GM23248 (cell line): Measurements from ENCODE around the gene GRAMD1B. TPM values are rescaled to one million over a fixed set of nuclear protein-coding genes. Genes with fewer than 3 reads are reported as not detected.

ENCODE experiments used
- DNase-seq: peaks from one replicate; pipeline ENCODE4 v3.0.0-alpha.2; 2015
- H2AFZ ChIP-seq: fragments of 200-600 bp; sonication (generic); 2 replicates; pipeline ENCODE4 v1.6.1; 2016; ENCODE audit warnings: antibody characterized with exemption
- H3F3A ChIP-seq: fragments of 200-600 bp; sonication (generic); 2 replicates; pipeline ENCODE4 v1.6.1; 2016; ENCODE audit warnings: mild to moderate bottlenecking, antibody characterized with exemption, mixed run types; ENCODE audit not compliant: insufficient read depth
- H3K27ac ChIP-seq: fragments of 200-600 bp; sonication (generic); 2 replicates; pipeline ENCODE4 v1.5.1; 2016; ENCODE audit warnings: mild to moderate bottlenecking
- H3K27me3 ChIP-seq: fragments of 200-600 bp; sonication (generic); replicated peaks from 2 replicates; pipeline ENCODE4 v1.6.1; 2016; ENCODE audit warnings: mild to moderate bottlenecking; ENCODE audit not compliant: insufficient read depth
- H3K36me3 ChIP-seq: fragments of 200-600 bp; sonication (generic); 2 replicates; pipeline ENCODE4 v1.6.1; 2016; ENCODE audit warnings: low read depth, mild to moderate bottlenecking
- H3K4me1 ChIP-seq: fragments of 200-600 bp; sonication (generic); 2 replicates; pipeline ENCODE4 v1.6.1; 2016; ENCODE audit warnings: mild to moderate bottlenecking; ENCODE audit not compliant: insufficient read depth
- H3K4me2 ChIP-seq: fragments of 200-600 bp; sonication (generic); one replicate; pipeline ENCODE4 v1.6.1; 2016; ENCODE audit warnings: mild to moderate bottlenecking; ENCODE audit not compliant: unreplicated experiment
- H3K4me3 ChIP-seq: fragments of 200-600 bp; sonication (generic); 2 replicates; pipeline ENCODE4 v1.5.1; 2016; ENCODE audit warnings: mild to moderate bottlenecking
- H3K79me2 ChIP-seq: fragments of 200-600 bp; sonication (generic); 2 replicates; pipeline ENCODE4 v1.6.1; 2016; ENCODE audit warnings: mild to moderate bottlenecking; ENCODE audit not compliant: insufficient read depth
- H3K9ac ChIP-seq: fragments of 200-600 bp; sonication (generic); 2 replicates; pipeline ENCODE4 v1.6.1; 2016; ENCODE audit warnings: mild to moderate bottlenecking
- H3K9me2 ChIP-seq: fragments of 200-600 bp; sonication (generic); 2 replicates; pipeline ENCODE4 v1.6.1; 2016; ENCODE audit warnings: mixed run types, mild to moderate bottlenecking, moderate library complexity; ENCODE audit not compliant: insufficient read depth
- H3K9me3 ChIP-seq: fragments of 200-600 bp; sonication (generic); one replicate; pipeline ENCODE4 v1.6.1; 2017; ENCODE audit warnings: low read depth
- H4K20me1 ChIP-seq: fragments of 200-600 bp; sonication (generic); 2 replicates; pipeline ENCODE4 v1.6.0; 2016; ENCODE audit not compliant: insufficient read depth
- EZH2 ChIP-seq: fragments of 200-600 bp; sonication (generic); IDR thresholded peaks from 2 replicates; pipeline ENCODE4 v1.6.1; 2018; ENCODE audit warnings: antibody characterized with exemption, mild to moderate bottlenecking; ENCODE audit not compliant: insufficient read depth, poor library complexity, severe bottlenecking
- EZH2phosphoT487 ChIP-seq: fragments of 200-600 bp; sonication (generic); IDR thresholded peaks from 2 replicates; pipeline ENCODE4 v1.6.1; 2018; ENCODE audit warnings: antibody characterized with exemption, moderate library complexity, mild to moderate bottlenecking, low read depth; ENCODE audit not compliant: insufficient read depth
- WGBS, 2 experiments: methylation state at CpG; one replicate each; pipeline ENCODE4 v1.1.6; 2015 to 2017; ENCODE audit warnings: low lambda C conversion rate in 2 of 2, low coverage in 1 of 2; ENCODE audit errors: missing lambda C conversion rate in 2 of 2; 5-methylcytosine and 5-hydroxymethylcytosine counted together
- in situ Hi-C: fragments of 300-500 bp; cut with MboI; formaldehyde crosslinking; loops from 2 replicates; pipeline ENCODE4 v1.15.0; 2020
- polyA plus RNA-seq: library from polyadenylated mRNA; unstranded; fragments of >200 nt; fragmentation: Nextera tagmentation; extraction: Ambion mirVana; gene quantifications from 2 replicates; pipeline ENCODE4 v1.2.1, GENCODE V29; 2016
- total RNA-seq: library from RNA; depleted of rRNA; stranded (reverse); fragments of >200 nt; shearing (Covaris generic); gene quantifications from 2 replicates; pipeline ENCODE4 v1.2.3, GENCODE V29; 2014

Gene GRAMD1B
- total and polyA plus RNA-seq, 2 experiments from 2014 or later = 4.1 to 14.8 TPM

- Histone ChIP-seq H3K27ac (0 out of 2 replicates have a peak overlapping the region, but pooled peaks have one; percentile 5), H3K27me3 (no peaks in the 10 kb centered on the region), H3K9me3 (no peaks in the 10 kb centered on the region), H3K4me1 (peaks cover 22% of the 10 kb centered on the region), H3K4me2 (no peak overlapping the region), H3K9me2 (no peaks in the 10 kb centered on the region), H3K4me3 (no peak overlapping the region), H4K20me1 (no peaks in the 10 kb centered on the region), H2AFZ (no peak overlapping the region), H3K79me2 (peaks cover 27% of the 10 kb centered on the region), H3F3A (peaks cover 28% of the 10 kb centered on the region), H3K36me3 (no peaks in the 10 kb centered on the region), H3K9ac (no peak overlapping the region)
- DNase-seq = no peak
- WGBS, 2 experiments = 85 to 88% methylated on average over 5 of the region's 5 CpGs
- no peak for TF ChIP-seq EZH2
- TF ChIP-seq EZH2phosphoT487 = no peak
- in situ Hi-C loops = no loop called here
Observed at GRCh38 chr11:123493349-123494063, 63.4 kb downstream of the GRAMD1B start.

- Histone ChIP-seq H3K4me2 (peak overlapping the region; percentile 72), H3F3A (peaks cover 28% of the 10 kb centered on the region), H3K27me3 (no peaks in the 10 kb centered on the region), H3K9me2 (no peaks in the 10 kb centered on the region), H4K20me1 (no peaks in the 10 kb centered on the region), H3K79me2 (peaks cover 36% of the 10 kb centered on the region), H3K9ac (peak overlapping the region; percentile 21; the same call in 1 of the 2 replicates), H3K36me3 (no peaks in the 10 kb centered on the region), H3K27ac (peak overlapping the region; percentile 48), H3K4me3 (peak overlapping the region; percentile 47), H3K9me3 (no peaks in the 10 kb centered on the region), H3K4me1 (peaks cover 22% of the 10 kb centered on the region), H2AFZ (peak overlapping the region; percentile 66)
- in situ Hi-C loops = no loop called here
- peak; percentile 75 for DNase-seq
- no peak for TF ChIP-seq EZH2phosphoT487
- WGBS, 2 experiments = 37 to 40% methylated on average over 6 of the region's 6 CpGs
Observed at GRCh38 chr11:123494195-123495050, 64.4 kb downstream of the GRAMD1B start.

GRCh38 chr11:123504401-123504800, 74.3 kb downstream of the GRAMD1B start:
- TF ChIP-seq EZH2 (no peak), EZH2phosphoT487 (no peak)
- no peaks in the 10 kb centered on the region for H4K20me1 ChIP-seq
- in situ Hi-C loops = no loop called here
- no peak overlapping the region for H3K27ac ChIP-seq
- H3K36me3 ChIP-seq = no peaks in the 10 kb centered on the region
- DNase-seq = no peak
- 86 to 87% methylated on average over 5 of the region's 5 CpGs for WGBS, 2 experiments
- H3K9me2 ChIP-seq = no peaks in the 10 kb centered on the region
- no peaks in the 10 kb centered on the region for H3K27me3 ChIP-seq
- H3K79me2 ChIP-seq = peaks cover 64% of the 10 kb centered on the region
- no peaks in the 10 kb centered on the region for H3K4me1 ChIP-seq
- no peaks in the 10 kb centered on the region for H3K9me3 ChIP-seq
- H3F3A ChIP-seq = no peaks in the 10 kb centered on the region
- H2AFZ ChIP-seq = no peak overlapping the region
- no peak overlapping the region for H3K9ac ChIP-seq
- H3K4me3 ChIP-seq = no peak overlapping the region
- H3K4me2 ChIP-seq = no peak overlapping the region

GRCh38 chr11:123505546-123506299, 75.7 kb downstream of the GRAMD1B start:
- no peaks in the 10 kb centered on the region for H3K27me3 ChIP-seq
- H3F3A ChIP-seq = no peaks in the 10 kb centered on the region
- WGBS, 2 experiments = 67% methylated on average over 6 of the region's 6 CpGs
- TF ChIP-seq EZH2phosphoT487 (no peak), EZH2 (no peak)
- peaks cover 65% of the 10 kb centered on the region for H3K79me2 ChIP-seq
- no peaks in the 10 kb centered on the region for H3K9me2 ChIP-seq
- no peaks in the 10 kb centered on the region for H3K9me3 ChIP-seq
- H3K27ac ChIP-seq = no peak overlapping the region
- no peak overlapping the region for H3K4me2 ChIP-seq
- DNase-seq = no peak
- H3K36me3 ChIP-seq = no peaks in the 10 kb centered on the region
- H4K20me1 ChIP-seq = no peaks in the 10 kb centered on the region
- H2AFZ ChIP-seq = no peak overlapping the region
- peaks cover 6% of the 10 kb centered on the region; the same call in 1 of the 2 replicates for H3K4me1 ChIP-seq
- no peak overlapping the region for H3K4me3 ChIP-seq
- in situ Hi-C loops = no loop called here
- no peak overlapping the region for H3K9ac ChIP-seq
